Activated naive CD4-positive, alpha-beta T cell treated with anti-CD3 and anti-CD28 coated beads for 36 hours (primary cell): ENCODE measurements around the gene LRSAM1. TPM values are rescaled to one million over a fixed set of nuclear protein-coding genes. Genes with fewer than 3 reads are reported as not detected.

ENCODE experiments used
- CTCF ChIA-PET: fragments of 350-600 bp; sonication (Branson Sonifier 250); formaldehyde crosslinking; loops from one replicate; lab custom pipeline; 2021; ENCODE audit warnings: antibody characterized with exemption; lab: Charles Lee
- DNase-seq: peaks from one replicate; pipeline ENCODE4 v3.0.0-alpha.2; 2020
- H3K27ac Mint-ChIP-seq: one replicate; pipeline ENCODE4 v1.8.0; 2021; ENCODE audit warnings: mild to moderate bottlenecking, mixed read lengths
- H3K27me3 Mint-ChIP-seq: one replicate; pipeline ENCODE4 v1.8.0; 2021; ENCODE audit warnings: low read depth, mixed read lengths
- H3K36me3 Mint-ChIP-seq: one replicate; pipeline ENCODE4 v1.8.0; 2021; ENCODE audit warnings: low read depth, mixed read lengths
- H3K4me1 Mint-ChIP-seq: one replicate; pipeline ENCODE4 v1.8.0; 2021; ENCODE audit warnings: low read depth, mixed read lengths
- H3K4me3 Mint-ChIP-seq: one replicate; pipeline ENCODE4 v1.8.0; 2021; ENCODE audit warnings: mild to moderate bottlenecking, moderate library complexity, mixed read lengths
- H3K9me3 Mint-ChIP-seq: one replicate; pipeline ENCODE4 v1.8.0; 2021; ENCODE audit warnings: mixed read lengths
- intact Hi-C: fragments of 100-400 bp; cut with micrococcal nuclease; formaldehyde crosslinking; loops from one replicate; pipeline ENCODE4 v1.15.1; 2023
- total RNA-seq, 2 experiments: library from RNA; stranded (reverse); gene quantifications; one replicate each; pipeline ENCODE4 v1.2.3, GENCODE V29; 2021

LRSAM1 gene
- total RNA-seq, 2 experiments from 2014 or later = 8.8 to 9.9 TPM

GRCh38 chr9:127516835-127517607 is 65.7 kb downstream of the LRSAM1 start:
- Mint-ChIP-seq H3K27ac (no peak overlapping the region), H3K4me1 (peaks cover 2% of the 10 kb centered on the region), H3K36me3 (peaks cover 1% of the 10 kb centered on the region), H3K4me3 (no peak overlapping the region), H3K9me3 (no peaks in the 10 kb centered on the region), H3K27me3 (no peaks in the 10 kb centered on the region)
- CTCF ChIA-PET = interaction anchor here (0.6 to 1.4 kb wide), 5 partner anchors 9 to 532 kb away, joined by 3 to 5 read pairs (median 4); no protein-coding TSS in a partner anchor
- DNase-seq = no peak
- intact Hi-C loops = no loop called here

GRCh38 chr9:127517620-127518019 is 66.3 kb downstream of the LRSAM1 start:
- no peak for DNase-seq
- intact Hi-C loops = no loop called here

GRCh38 chr9:127518091-127518856 is 67.0 kb downstream of the LRSAM1 start:
- Mint-ChIP-seq H3K36me3 (peaks cover 5% of the 10 kb centered on the region), H3K4me1 (peaks cover 2% of the 10 kb centered on the region), H3K27me3 (no peaks in the 10 kb centered on the region), H3K4me3 (no peak overlapping the region), H3K27ac (no peak overlapping the region), H3K9me3 (peaks cover 2% of the 10 kb centered on the region)
- intact Hi-C loops = no loop called here
- CTCF ChIA-PET = interaction anchor here (0.6 kb wide), 2 partner anchors 67 to 530 kb away, joined by 3 to 4 read pairs; no protein-coding TSS in a partner anchor
- DNase-seq = no peak

More at GRCh38 chr9:127517620-127518019, 66.3 kb downstream of the LRSAM1 start:
- Mint-ChIP-seq H3K4me1 (peaks cover 2% of the 10 kb centered on the region), H3K4me3 (no peak overlapping the region), H3K27ac (no peak overlapping the region), H3K9me3 (no peaks in the 10 kb centered on the region), H3K27me3 (no peaks in the 10 kb centered on the region), H3K36me3 (peaks cover 2% of the 10 kb centered on the region)
- CTCF ChIA-PET = interaction anchor here (0.6 to 1.4 kb wide), 4 partner anchors 8 to 531 kb away, joined by 3 to 5 read pairs (median 4); no protein-coding TSS in a partner anchor

GRCh38 chr9:127519301-127520166 is 68.2 kb downstream of the LRSAM1 start:
- H3K27me3 Mint-ChIP-seq = no peaks in the 10 kb centered on the region
- CTCF ChIA-PET = interaction anchor here (0.9 kb wide), 1 partner anchor 59 kb away, joined by 3 read pairs; no protein-coding TSS in a partner anchor
- H3K27ac Mint-ChIP-seq = no peak overlapping the region
- DNase-seq = peak; percentile 68
- H3K9me3 Mint-ChIP-seq = peaks cover 3% of the 10 kb centered on the region
- H3K4me3 Mint-ChIP-seq = no peak overlapping the region
- H3K36me3 Mint-ChIP-seq = peaks cover 8% of the 10 kb centered on the region
- peaks cover 2% of the 10 kb centered on the region for H3K4me1 Mint-ChIP-seq
- intact Hi-C loops = no loop called here

GRCh38 chr9:127520941-127521918 is 69.9 kb downstream of the LRSAM1 start:
- Mint-ChIP-seq H3K4me3 (no peak overlapping the region), H3K27ac (no peak overlapping the region), H3K4me1 (peaks cover 2% of the 10 kb centered on the region), H3K9me3 (peaks cover 15% of the 10 kb centered on the region), H3K36me3 (peaks cover 13% of the 10 kb centered on the region), H3K27me3 (no peaks in the 10 kb centered on the region)
- CTCF ChIA-PET = interaction anchor here (1.4 kb wide), 1 partner anchor 18 kb away, joined by 3 read pairs; no protein-coding TSS in a partner anchor
- intact Hi-C loops = no loop called here
- no peak for DNase-seq

DNA sequence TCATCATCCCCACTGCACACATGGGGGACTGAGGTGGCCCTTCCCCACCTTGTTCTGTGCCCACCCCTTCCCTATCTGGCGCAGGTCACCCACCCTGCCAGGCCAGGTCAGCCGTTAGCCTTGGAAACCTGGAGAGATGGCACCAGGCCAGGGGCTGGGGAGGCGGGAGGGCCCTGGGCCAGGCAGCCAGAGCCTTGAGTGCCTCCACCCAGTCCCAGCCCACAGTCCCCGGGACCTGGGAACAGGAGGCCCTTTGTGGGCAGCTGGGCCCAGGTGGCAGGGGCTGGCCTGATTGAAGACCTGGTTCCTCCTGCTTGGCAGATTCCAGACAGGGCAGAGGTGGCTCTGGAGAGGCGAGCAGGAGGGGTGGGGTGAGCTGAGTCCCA is 70.6 kb downstream of the LRSAM1 start:
- H3K27ac Mint-ChIP-seq = no peak overlapping the region
- CTCF ChIA-PET = no interaction called here
- peaks cover 2% of the 10 kb centered on the region for H3K4me1 Mint-ChIP-seq
- no peaks in the 10 kb centered on the region for H3K27me3 Mint-ChIP-seq
- DNase-seq = no peak
- no peak overlapping the region for H3K4me3 Mint-ChIP-seq
- peaks cover 18% of the 10 kb centered on the region for H3K9me3 Mint-ChIP-seq
- H3K36me3 Mint-ChIP-seq = peaks cover 16% of the 10 kb centered on the region
- intact Hi-C loops = no loop called here

DNA sequence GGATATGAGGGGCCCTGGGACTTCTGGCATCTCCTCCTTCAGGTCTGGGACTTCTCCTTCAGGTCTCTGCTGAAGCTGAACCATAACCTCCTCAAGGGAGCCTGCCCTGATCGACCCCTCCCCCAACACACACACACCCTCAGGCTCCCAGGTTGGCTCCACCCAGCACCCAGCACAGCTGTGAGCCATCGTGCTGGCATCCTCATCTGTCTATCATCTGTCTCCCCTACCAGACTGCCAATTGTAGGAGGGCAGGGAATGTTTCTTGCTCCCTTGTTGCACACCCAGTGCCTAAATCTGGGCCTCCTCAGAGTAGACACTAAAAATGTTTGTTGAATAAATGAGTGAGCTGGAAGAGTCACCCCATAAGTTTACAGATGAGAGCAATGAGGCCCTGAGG is 71.4 kb downstream of the LRSAM1 start:
- Mint-ChIP-seq H3K4me1 (peaks cover 2% of the 10 kb centered on the region), H3K4me3 (no peak overlapping the region), H3K9me3 (peaks cover 18% of the 10 kb centered on the region), H3K27me3 (no peaks in the 10 kb centered on the region), H3K36me3 (peaks cover 16% of the 10 kb centered on the region), H3K27ac (no peak overlapping the region)
- CTCF ChIA-PET = interaction anchor here (0.6 to 1.0 kb wide), 2 partner anchors 28 to 67 kb away, joined by 3 read pairs; no protein-coding TSS in a partner anchor
- DNase-seq = no peak
- intact Hi-C loops = no loop called here

- CTCF ChIA-PET = interaction anchor here (1.0 kb wide), 1 partner anchor 66 kb away, joined by 3 read pairs; no protein-coding TSS in a partner anchor
- intact Hi-C loops = no loop called here
- H3K4me1 Mint-ChIP-seq = peaks cover 2% of the 10 kb centered on the region
- H3K27me3 Mint-ChIP-seq = no peaks in the 10 kb centered on the region
- peaks cover 18% of the 10 kb centered on the region for H3K9me3 Mint-ChIP-seq
- no peak overlapping the region for H3K27ac Mint-ChIP-seq
- peaks cover 16% of the 10 kb centered on the region for H3K36me3 Mint-ChIP-seq
- H3K4me3 Mint-ChIP-seq = no peak overlapping the region
- peak; percentile 34 for DNase-seq
Measured at GRCh38 chr9:127523312-127523851, 72.1 kb downstream of the LRSAM1 start.

- CTCF ChIA-PET = interaction anchor here (0.9 to 1.2 kb wide), 2 partner anchors 10 to 13 kb away, joined by 4 read pairs; no protein-coding TSS in a partner anchor
- Mint-ChIP-seq H3K27ac (no peak overlapping the region), H3K4me3 (no peak overlapping the region), H3K9me3 (peaks cover 18% of the 10 kb centered on the region), H3K27me3 (no peaks in the 10 kb centered on the region), H3K36me3 (peaks cover 16% of the 10 kb centered on the region), H3K4me1 (no peaks in the 10 kb centered on the region)
- intact Hi-C loops = no loop called here
- no peak for DNase-seq
Measured at GRCh38 chr9:127524373-127524772, 73.1 kb downstream of the LRSAM1 start.

DNA sequence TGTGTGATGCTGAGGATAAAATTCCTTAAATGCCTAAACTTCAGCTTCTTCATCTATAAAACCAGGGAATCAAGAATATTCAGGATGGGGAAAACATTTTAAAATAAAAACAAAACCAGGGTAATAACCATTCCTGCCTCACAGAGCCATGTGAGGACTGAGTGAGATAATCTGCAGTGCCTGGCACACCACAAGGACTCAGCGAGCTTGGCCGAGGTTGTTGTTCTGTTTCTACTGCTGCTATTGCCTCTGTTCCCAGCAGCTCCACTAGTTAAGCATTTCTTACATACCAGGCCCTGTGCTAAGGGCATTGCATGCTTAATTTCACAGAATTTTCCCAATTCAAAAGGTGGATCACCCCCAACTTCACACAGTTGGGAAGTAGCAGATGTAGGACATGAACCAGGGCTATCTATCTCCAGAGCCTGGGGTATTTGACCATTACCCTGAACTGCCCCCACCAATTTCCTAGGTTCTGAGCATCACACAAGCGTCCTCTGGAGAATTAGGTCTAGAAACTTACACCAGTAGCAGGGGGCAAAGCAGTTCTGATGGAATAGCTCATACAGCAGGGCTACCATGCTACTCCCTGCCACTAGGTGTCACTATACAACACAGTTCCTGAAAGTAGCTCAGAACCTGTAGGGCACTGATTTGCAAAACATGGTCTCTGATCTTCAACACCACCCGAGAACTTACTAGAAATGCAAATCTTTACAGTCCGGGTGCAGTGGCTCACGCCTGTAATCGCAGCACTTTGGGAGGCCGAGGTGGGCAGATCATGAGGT is 74.3 kb downstream of the LRSAM1 start:
- no peaks in the 10 kb centered on the region for H3K27me3 Mint-ChIP-seq
- intact Hi-C loops = loop anchor here (2.0 kb wide), 1 partner anchor 61 kb away; no protein-coding TSS in a partner anchor
- H3K4me1 Mint-ChIP-seq = no peaks in the 10 kb centered on the region
- H3K27ac Mint-ChIP-seq = no peak overlapping the region
- H3K9me3 Mint-ChIP-seq = peaks cover 18% of the 10 kb centered on the region
- CTCF ChIA-PET = interaction anchor here (0.6 to 1.7 kb wide), 15 partner anchors 8 to 791 kb away, joined by 3 to 15 read pairs (median 4); partner anchors contain the start of gene TOR2A
- peaks cover 16% of the 10 kb centered on the region for H3K36me3 Mint-ChIP-seq
- no peak overlapping the region for H3K4me3 Mint-ChIP-seq
- peak; percentile 24 for DNase-seq
